Heart left ventricle (tissue), 16 donors: ENCODE measurements around the gene RPGRIP1. TPM values are rescaled to one million over a fixed set of nuclear protein-coding genes. Genes with fewer than 3 reads are reported as not detected.
"Not testable (repeated sequence)": the region's sequence is repeated elsewhere in the genome, so short reads cannot be mapped to it uniquely, and the experiment has no call there.

Experiments used
- ATAC-seq, 4 donors: fragments of 200-7000 bp; cut with Tn5 transposase; one replicate each; pipeline ENCODE4 v1.9.1; 2020 to 2022; ENCODE audit warnings: moderate library complexity in 4 of 4, mild to moderate bottlenecking in 3 of 4, moderate number of reproducible peaks in 1 of 4
- DNase-seq, 5 donors: peaks; one replicate each; pipeline ENCODE4 v3.0.0-alpha.2; 2020
- H3K27ac ChIP-seq, 12 donors: fragments of 200-600 bp; sonication (generic) in 4 of 12; one replicate each; pipeline versions ENCODE4 v1.5.0 to v1.8.0; 2016 to 2022; ENCODE audit warnings: mild to moderate bottlenecking in 2 of 12
- H3K27me3 ChIP-seq, 9 donors: fragments of 200-600 bp; sonication (generic) in 2 of 9; one replicate each; pipeline versions ENCODE4 v1.5.1 to v1.8.0; 2016 to 2022; ENCODE audit warnings: mild to moderate bottlenecking in 3 of 9
- H3K36me3 ChIP-seq, 9 donors: fragments of 200-600 bp; sonication (generic) in 2 of 9; one replicate each; pipeline versions ENCODE4 v1.5.0 to v1.8.0; 2018 to 2022; ENCODE audit warnings: mild to moderate bottlenecking in 2 of 9
- H3K4me1 ChIP-seq, 12 donors: fragments of 200-600 bp; sonication (generic) in 4 of 12; one replicate each; pipeline versions ENCODE4 v1.5.0 to v1.8.0; 2016 to 2022; ENCODE audit warnings: mild to moderate bottlenecking in 3 of 12
- H3K4me3 ChIP-seq, 12 donors: fragments of 200-600 bp; sonication (generic) in 4 of 12; one replicate each; pipeline versions ENCODE4 v1.5.0 to v1.8.0; 2017 to 2022; ENCODE audit warnings: mild to moderate bottlenecking in 9 of 12, moderate library complexity in 4 of 12
- H3K9me3 ChIP-seq, 12 donors: fragments of 200-600 bp; sonication (generic) in 4 of 12; one replicate each; pipeline versions ENCODE4 v1.5.0 to v1.8.0; 2016 to 2022; ENCODE audit warnings: mild to moderate bottlenecking in 1 of 12
- POLR2A ChIP-seq, 2 donors: fragments of 450-650 bp; IDR thresholded peaks; one replicate each; pipeline ENCODE4 v1.6.1; 2017; ENCODE audit warnings: antibody characterized with exemption in 2 of 2, mild to moderate bottlenecking in 2 of 2, moderate library complexity in 2 of 2
- WGBS, 4 donors: extraction: QIAGEN DNeasy Blood & Tissue Kit in 2 of 4; methylation state at CpG; one replicate each; pipeline versions ENCODE4 v1.1.5 to v1.1.7; 2013 to 2018; 5-methylcytosine and 5-hydroxymethylcytosine counted together
- intact Hi-C, 10 donors: fragments of 100-400 bp; cut with DNase I; formaldehyde crosslinking; loops; one replicate each; pipeline versions ENCODE4 v1.11.1 to v1.14.2; 2022
- polyA plus RNA-seq, 2 donors: library from polyadenylated mRNA; stranded (reverse); fragments of 200-250 nt; gene quantifications; one replicate each; pipeline ENCODE4 v1.2.3, GENCODE V29; 2013
- total RNA-seq, 9 donors: library from RNA; depleted of rRNA in 2 of 9; stranded (reverse); fragments of >200 nt in 2 of 9; fragmentation: NEBNext Ultra II Directional in 3 of 9; extraction: Animal tissue kit (Norgen Biotek cat#: 25700) in 3 of 9; gene quantifications; one replicate each; pipeline versions ENCODE4 v1.1.0 to v1.2.4, GENCODE V29; 2016 to 2023
- TF ChIP-seq, protein P1 (sequence below), 12 donors: fragments of 200-600 bp; sonication (generic) in 4 of 12; IDR thresholded peaks; one replicate each; pipeline versions ENCODE4 v1.5.0 to v1.8.0; 2018 to 2022; ENCODE audit warnings: antibody characterized with exemption in 12 of 12, mild to moderate bottlenecking in 5 of 12
- donor health status: ischemic (EF 13 %, LVEDD 7.1; RV severe dilation, severe dysfunction).
- donor health status: healthy with polysubstance abuse.
- donor health status: DM: no; HTN: yes; CAD: no.
- donor health status: DM: no; HTN: no; CAD: no.
- donor health status: ischemic (EF 25% LVEDD 6.9; RV normal size, moderate dysfunction).
- donor health status: ischemic (EF 25% LVEDD 5.7; RV mildly dilated, moderate dysfunction).
- donor health status: healthy.
- donor health status: DM: yes; HTN: yes; CAD: no.
- donor health status: ischemic (EF 35%, LVEDD 5.7; RV mildly dilated, moderate dysfunction).
- donor health status: nonischemic (EF 11% LVEDD 7.7; RV severe dilation, severe dysfunction).
- donor health status: DM: yes; HTN: yes; CAD: no.
- donor health status: PGD.
- donor health status: ischemic (EF 29% LVEDD 5.4; RV normal size, mild dysfunction).
- donor health status: nonischemic (EF 23%, LVEDD 6.1; RV moderate dilation, normal function).

The RPGRIP1 gene
- total and polyA plus RNA-seq, 11 donors = 0.12 to 0.81 (median 0.33) TPM; not detected in 1

- ATAC-seq = no peak
- WGBS, 4 donors = 85 to 92% (median 86%) methylated on average over 12 of the region's 12 CpGs
These were observed 18.5 kb downstream of the RPGRIP1 start for GRCh38 chr14:21298358-21298757.

DNA sequence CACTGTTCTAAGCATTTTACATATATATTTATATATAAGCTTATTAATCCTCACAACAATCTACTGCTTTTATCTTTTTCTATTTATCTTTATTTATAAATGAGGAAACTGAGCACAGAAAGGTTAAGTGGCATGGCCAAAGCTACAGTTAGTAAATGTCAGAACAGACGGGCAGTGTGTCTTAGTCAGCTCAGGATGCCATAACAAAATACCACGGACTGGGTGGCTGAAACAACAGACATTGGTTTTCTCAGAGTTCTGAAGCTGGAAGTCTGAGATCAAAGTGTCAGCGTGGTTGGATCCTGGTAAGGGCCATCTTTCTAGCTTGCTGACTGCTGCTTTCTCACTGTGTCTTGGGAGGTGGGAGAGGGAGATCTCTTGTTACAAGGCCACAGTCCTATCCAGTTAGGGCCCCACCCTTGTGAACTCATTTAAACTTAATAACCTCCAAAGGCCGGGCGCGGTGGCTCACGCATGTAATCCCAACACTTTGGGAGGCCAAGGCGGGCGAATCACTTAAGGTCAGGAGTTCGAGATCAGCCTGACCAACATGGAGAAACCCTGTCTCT lies 19.8 kb downstream of the RPGRIP1 start:
- Histone ChIP-seq H3K4me1 (peaks cover 0 to 7% (median 0%) of the 10 kb centered on the region in 12 donors), H3K36me3 (no peaks in the 10 kb centered on the region), H3K27ac (no peak overlapping the region), H3K27me3 (peaks cover 0 to 18% (median 0%) of the 10 kb centered on the region in 9 donors), H3K9me3 (no peaks in the 10 kb centered on the region), H3K4me3 (no peak overlapping the region)
- ATAC-seq = no peak
- TF ChIP-seq, protein P1, sequence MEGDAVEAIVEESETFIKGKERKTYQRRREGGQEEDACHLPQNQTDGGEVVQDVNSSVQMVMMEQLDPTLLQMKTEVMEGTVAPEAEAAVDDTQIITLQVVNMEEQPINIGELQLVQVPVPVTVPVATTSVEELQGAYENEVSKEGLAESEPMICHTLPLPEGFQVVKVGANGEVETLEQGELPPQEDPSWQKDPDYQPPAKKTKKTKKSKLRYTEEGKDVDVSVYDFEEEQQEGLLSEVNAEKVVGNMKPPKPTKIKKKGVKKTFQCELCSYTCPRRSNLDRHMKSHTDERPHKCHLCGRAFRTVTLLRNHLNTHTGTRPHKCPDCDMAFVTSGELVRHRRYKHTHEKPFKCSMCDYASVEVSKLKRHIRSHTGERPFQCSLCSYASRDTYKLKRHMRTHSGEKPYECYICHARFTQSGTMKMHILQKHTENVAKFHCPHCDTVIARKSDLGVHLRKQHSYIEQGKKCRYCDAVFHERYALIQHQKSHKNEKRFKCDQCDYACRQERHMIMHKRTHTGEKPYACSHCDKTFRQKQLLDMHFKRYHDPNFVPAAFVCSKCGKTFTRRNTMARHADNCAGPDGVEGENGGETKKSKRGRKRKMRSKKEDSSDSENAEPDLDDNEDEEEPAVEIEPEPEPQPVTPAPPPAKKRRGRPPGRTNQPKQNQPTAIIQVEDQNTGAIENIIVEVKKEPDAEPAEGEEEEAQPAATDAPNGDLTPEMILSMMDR (IDR thresholded peaks at IDR 0.05) = no peak
- TF ChIP-seq POLR2A (IDR thresholded peaks at IDR 0.05) = no peak
- intact Hi-C loops = no loop called here
- DNase-seq = no peak
- 85 to 93% (median 87%) methylated on average over 10 of the region's 10 CpGs for WGBS, 4 donors

More at GRCh38 chr14:21298358-21298757, 18.5 kb downstream of the RPGRIP1 start:
- intact Hi-C loops = no loop called here
- no peak overlapping the region for H3K27ac ChIP-seq
- no peak for DNase-seq
- no peaks in the 10 kb centered on the region for H3K36me3 ChIP-seq
- TF ChIP-seq POLR2A (IDR thresholded peaks at IDR 0.05) = no peak
- TF ChIP-seq, protein P1 (IDR thresholded peaks at IDR 0.05) = no peak
- no peak overlapping the region for H3K4me3 ChIP-seq
- peaks cover 0 to 7% (median 0%) of the 10 kb centered on the region in 12 donors for H3K4me1 ChIP-seq
- no peaks in the 10 kb centered on the region for H3K9me3 ChIP-seq
- H3K27me3 ChIP-seq = peaks cover 0 to 18% (median 0%) of the 10 kb centered on the region in 9 donors

DNA sequence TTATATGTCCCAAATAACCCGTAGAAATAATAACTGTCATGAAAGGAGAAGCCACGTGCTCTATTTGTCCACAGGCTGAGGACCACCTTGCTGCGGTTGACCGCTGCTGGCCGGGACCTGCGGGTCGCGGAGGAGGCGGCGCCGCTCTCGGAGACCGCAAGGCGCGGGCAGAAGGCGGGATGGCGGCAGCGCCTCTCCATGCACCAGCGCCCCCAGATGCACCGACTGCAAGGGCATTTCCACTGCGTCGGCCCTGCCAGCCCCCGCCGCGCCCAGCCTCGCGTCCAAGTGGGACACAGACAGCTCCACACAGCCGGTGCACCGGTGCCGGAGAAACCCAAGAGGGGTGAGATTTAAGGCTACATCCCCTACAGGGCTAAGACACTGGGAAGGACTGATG lies 21.0 kb downstream of the RPGRIP1 start:
- ATAC-seq (peak in 3 of 4 donors; percentile 55 to 67 (median 66)), DNase-seq (peak; percentile 19 to 70 (median 33))
- intact Hi-C loops = no loop called here
- 1 to 3% (median 2%) methylated on average over 14 to 30 of the region's 30 CpGs for WGBS, 4 donors
- no peak for TF ChIP-seq POLR2A (IDR thresholded peaks at IDR 0.05)
- TF ChIP-seq, protein P1 (IDR thresholded peaks at IDR 0.05) = peak in 3 of 12 donors; percentile 6 to 24 (median 19)
- Histone ChIP-seq H3K4me3 (peak overlapping the region in 9 of 12 donors; percentile 28 to 44 (median 37)), H3K4me1 (peaks cover 0 to 7% (median 0%) of the 10 kb centered on the region in 12 donors), H3K9me3 (no peaks in the 10 kb centered on the region), H3K36me3 (no peaks in the 10 kb centered on the region), H3K27me3 (peaks cover 0 to 18% (median 0%) of the 10 kb centered on the region in 9 donors), H3K27ac (no peak overlapping the region)

DNA sequence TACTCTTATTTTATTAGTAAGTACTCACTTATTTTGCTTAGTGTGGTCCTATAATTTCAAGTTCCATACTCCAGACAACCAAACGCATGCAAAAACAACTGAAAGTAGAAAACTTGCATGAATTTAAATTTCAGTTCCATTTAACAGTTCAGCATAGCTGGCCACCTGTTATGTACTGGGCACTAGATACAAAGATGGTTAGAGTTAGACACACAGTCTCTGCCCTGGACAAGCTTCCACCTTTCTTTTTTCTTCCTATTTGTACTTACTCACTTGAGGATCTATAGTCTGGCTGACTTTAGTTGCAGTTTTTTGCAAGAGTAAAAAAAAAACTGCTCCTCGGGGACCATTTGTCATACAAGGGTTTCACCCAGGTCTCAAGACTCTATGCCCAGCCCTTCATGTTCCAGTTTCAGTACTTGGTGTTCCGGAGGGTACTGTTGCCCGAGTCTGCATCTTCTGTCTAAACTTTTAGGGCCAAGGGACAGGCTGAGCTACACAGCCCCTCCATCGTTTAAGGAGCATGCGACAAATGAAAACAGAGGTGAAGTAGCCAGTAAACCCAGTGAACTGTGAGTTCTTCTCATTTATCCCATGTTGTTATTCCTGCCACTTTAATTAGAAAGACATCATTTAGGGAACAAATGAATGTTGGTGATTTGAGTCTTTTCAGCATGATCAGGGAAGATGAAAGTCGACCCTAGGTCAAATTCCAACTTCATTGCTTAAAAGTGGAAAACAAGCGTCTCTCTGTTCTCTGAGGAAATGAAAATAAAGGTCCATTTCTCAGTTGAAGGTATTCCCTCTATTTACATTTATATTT lies 22.3 kb downstream of the RPGRIP1 start:
- intact Hi-C loops = no loop called here
- Histone ChIP-seq H3K36me3 (no peaks in the 10 kb centered on the region), H3K27me3 (peaks cover 0 to 18% (median 0%) of the 10 kb centered on the region in 9 donors), H3K27ac (no peak overlapping the region), H3K4me1 (peaks cover 0 to 7% (median 0%) of the 10 kb centered on the region in 12 donors), H3K4me3 (no peak overlapping the region), H3K9me3 (no peaks in the 10 kb centered on the region)
- TF ChIP-seq, protein P1 (IDR thresholded peaks at IDR 0.05) = no peak
- no peak for TF ChIP-seq POLR2A (IDR thresholded peaks at IDR 0.05)
- DNase-seq (no peak), ATAC-seq (no peak)
- 81 to 90% (median 85%) methylated on average over 8 of the region's 8 CpGs for WGBS, 4 donors

DNA sequence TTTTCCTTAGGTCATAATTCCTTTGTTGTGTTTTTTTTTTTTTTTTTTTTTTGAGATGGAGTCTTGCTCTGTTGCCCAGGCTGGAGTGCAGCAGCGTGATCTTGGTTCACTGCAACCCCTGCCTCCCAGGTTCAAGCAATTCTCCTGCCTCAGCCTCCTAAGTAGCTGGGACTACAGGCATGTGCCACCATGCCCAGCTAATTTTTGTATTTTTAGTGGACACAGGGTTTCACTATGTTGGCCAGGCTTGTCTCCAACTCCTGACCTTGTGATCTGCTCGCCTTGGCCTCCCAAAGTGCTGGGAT lies 22.9 kb downstream of the RPGRIP1 start:
- H3K9me3 ChIP-seq, H3K4me1 ChIP-seq, intact Hi-C loops, ATAC-seq, H3K27ac ChIP-seq, DNase-seq, H3K36me3 ChIP-seq, H3K4me3 ChIP-seq: not testable (repeated sequence)
- peaks cover 0 to 18% (median 0%) of the 10 kb centered on the region in 9 donors for H3K27me3 ChIP-seq
- 87 to 96% (median 93%) methylated on average over 2 of the region's 2 CpGs for WGBS, 4 donors
